Measurements from ENCODE around the gene MPO. TPM values are rescaled to one million over a fixed set of nuclear protein-coding genes. Genes with fewer than 3 reads are reported as not detected.

MPO gene
- total and polyA plus RNA-seq, 9 of the 15 experiments (the other 6 are each of a cell fraction or from before 2014, with no cell fraction given): 0.04 to 0.47 (median 0.39) TPM; not detected in 6

GRCh38 chr17:58249270-58250133 lies 31.2 kb downstream of the MPO start (continued):
- TF ChIP-seq AFF1 (IDR thresholded peaks at IDR 0.05; ENCODE audit: low read depth in 1 of 2, partially characterized antibody in 2 of 2) (no peak), ZNF175 (CRISPR knock-in tag; IDR thresholded peaks at IDR 0.05; ENCODE audit: low read depth) (no peak), ELF1 (tag; IDR thresholded peaks at IDR 0.05) (no peak), UBTF (IDR thresholded peaks at IDR 0.05; ENCODE audit: borderline replicate concordance in 1 of 2, low read depth in 2 of 2, low read length in 2 of 2) (no peak), ZNF764 (CRISPR knock-in tag; IDR thresholded peaks at IDR 0.05; ENCODE audit: low read depth) (no peak), ZNF253 (CRISPR knock-in tag; conservative IDR thresholded peaks at IDR 0.05) (no peak), BDP1 (IDR thresholded peaks at IDR 0.05; ENCODE audit: insufficient read depth, insufficient read length) (no peak), ZMIZ1 (IDR thresholded peaks at IDR 0.05; ENCODE audit: low read depth in 2 of 2, low read length in 2 of 2) (no peak), HMBOX1 (IDR thresholded peaks at IDR 0.05) (no peak), ZNF644 (tag; IDR thresholded peaks at IDR 0.05; ENCODE audit: low read depth) (no peak), NCOA1 (IDR thresholded peaks at IDR 0.05; ENCODE audit: low read depth) (no peak), ZNF778 (CRISPR knock-in tag; IDR thresholded peaks at IDR 0.05) (no peak), PHB (CRISPR knock-in tag; IDR thresholded peaks at IDR 0.05) (no peak), YY1 (IDR thresholded peaks at IDR 0.05; ENCODE audit: borderline replicate concordance in 1 of 3, control insufficient read depth in 1 of 3, extremely low read depth in 1 of 3, insufficient read depth in 3 of 3, insufficient read length in 1 of 3, insufficient replicate concordance in 2 of 3, low read depth in 1 of 3, low read length in 2 of 3) (peak in 1 of 3 experiments; percentile 12)
